Adrenal gland (tissue), 12 donors: ENCODE results near the gene PODNL1. TPM values are rescaled to one million over a fixed set of nuclear protein-coding genes. Genes with fewer than 3 reads are reported as not detected.
"Not testable (repeated sequence)": the region's sequence is repeated elsewhere in the genome, so short reads cannot be mapped to it uniquely, and the experiment has no call there.

Experiments used
- DNase-seq, 7 donors: peaks; one replicate each; pipeline ENCODE4 v3.0.0-alpha.2; 2019 to 2020
- H3K27ac ChIP-seq, 5 donors: fragments of 200-600 bp; sonication (generic) in 4 of 5; 1 replicate in 3 of 5; 2 replicates in 2 of 5; pipeline versions ENCODE4 v1.5.1 to v1.8.0; 2016 to 2020; ENCODE audit warnings: mild to moderate bottlenecking in 1 of 5
- H3K27me3 ChIP-seq: fragments of 200-600 bp; 2 replicates; pipeline ENCODE4 v1.8.0; 2021
- H3K36me3 ChIP-seq, 2 donors: fragments of 200-600 bp; replicated peaks in 1 of 2; 1 replicate in 1 of 2; 2 replicates in 1 of 2; pipeline versions ENCODE4 v1.5.1 to v1.8.0; 2018 to 2022
- H3K4me1 ChIP-seq, 2 donors: fragments of 200-600 bp; replicated peaks in 1 of 2; 1 replicate in 1 of 2; 2 replicates in 1 of 2; pipeline versions ENCODE4 v1.5.1 to v1.8.0; 2018 to 2021
- H3K4me3 ChIP-seq, 4 donors: fragments of 200-600 bp; sonication (generic) in 3 of 4; one replicate each; pipeline ENCODE4 v1.5.1; 2016 to 2018
- H3K9me3 ChIP-seq, 3 donors: fragments of 200-600 bp; sonication (generic) in 1 of 3; replicated peaks in 1 of 3; 1 replicate in 2 of 3; 2 replicates in 1 of 3; pipeline versions ENCODE4 v1.5.1 to v1.8.0; 2016 to 2021
- POLR2A ChIP-seq, 2 donors: fragments of 450-650 bp; IDR thresholded peaks; one replicate each; pipeline ENCODE4 v1.6.1; 2017; ENCODE audit warnings: antibody characterized with exemption in 2 of 2, mild to moderate bottlenecking in 2 of 2, moderate library complexity in 1 of 2
- WGBS, 4 donors: extraction: QIAGEN DNeasy Blood & Tissue Kit in 2 of 4; methylation state at CpG; one replicate each; pipeline versions ENCODE4 v1.1.5 to v1.1.7; 2013 to 2017; 5-methylcytosine and 5-hydroxymethylcytosine counted together
- intact Hi-C, 2 donors: fragments of 100-400 bp; cut with DNase I; formaldehyde crosslinking; loops; one replicate each; pipeline versions ENCODE4 v1.14.1 to v1.15.0; 2022 to 2023
- polyA plus RNA-seq, 3 donors: library from polyadenylated mRNA; stranded (reverse); fragments of 200-250 nt in 2 of 3; fragments of 350-450 nt in 1 of 3; fragmentation: Illumina TruSeq in 1 of 3; extraction: RNeasy Lipid Tissue Mini Kit (QIAGEN cat#74804) in 1 of 3; gene quantifications; one replicate each; pipeline ENCODE4 v1.2.3, GENCODE V29; 2013 to 2014
- total RNA-seq, 9 donors: library from RNA; depleted of rRNA in 4 of 9; stranded (reverse); fragments of >200 nt in 4 of 9; fragments of 120-200 nt in 1 of 9; fragmentation: NEBNext Ultra II Directional in 1 of 9; extraction: Animal tissue kit (Norgen Biotek cat#: 25700) in 1 of 9; gene quantifications; one replicate each; pipeline versions ENCODE4 v1.1.0 to v1.2.4, GENCODE V29; 2013 to 2023
- TF ChIP-seq, protein P1 (sequence below), 6 experiments: fragments of 450-650 bp in 4 of 6; fragments of 200-600 bp in 2 of 6; sonication (generic) in 1 of 6; IDR thresholded peaks; 1 replicate in 5 of 6; 2 replicates in 1 of 6; pipeline versions ENCODE4 v1.5.1 to v1.8.0; 2016 to 2021; ENCODE audit warnings: antibody characterized with exemption in 6 of 6, mild to moderate bottlenecking in 2 of 6, moderate library complexity in 1 of 6
- donor health status: healthy with polysubstance abuse.
- donor health status: Bipolar disorder and iron deficiency.
- donor health status: DM: yes; HTN: yes; CAD: no.
- donor health status: DM: no; HTN: no; CAD: no.
- donor health status: DM: no; HTN: no; CAD: no.
- donor health status: DM: yes; HTN: yes; CAD: no.

PODNL1 gene
- total and polyA plus RNA-seq, 12 donors = 0.15 to 2.1 (median 0.61) TPM; not detected in 3

DNA sequence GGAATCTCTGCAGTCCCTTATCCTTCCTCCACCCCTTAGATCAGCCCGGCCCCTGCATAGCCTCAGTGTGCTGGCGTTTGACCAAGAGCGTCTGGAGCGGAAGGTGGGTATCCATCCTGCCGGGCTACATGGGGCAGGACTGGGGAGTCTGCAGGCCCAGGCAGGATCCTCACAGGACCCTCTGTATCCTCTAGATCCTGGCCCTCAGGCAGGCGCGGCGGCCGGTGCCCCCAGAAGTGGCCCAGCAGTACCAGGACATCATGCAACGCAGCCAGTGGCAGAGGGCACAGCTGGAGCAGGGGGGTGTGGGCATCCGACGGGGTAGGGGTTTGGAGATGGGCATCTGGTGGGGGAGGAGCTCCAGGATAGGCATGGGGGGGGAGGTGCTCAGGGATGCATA, 8.9 kb downstream of the PODNL1 start:
- no peaks in the 10 kb centered on the region for H3K9me3 ChIP-seq
- WGBS, 4 donors = 81 to 88% (median 83%) methylated on average over 5 to 12 of the region's 12 CpGs
- no peaks in the 10 kb centered on the region for H3K27me3 ChIP-seq
- peaks cover 0 to 28% of the 10 kb centered on the region in 2 donors for H3K36me3 ChIP-seq
- intact Hi-C loops = no loop called here
- no peaks in the 10 kb centered on the region for H3K4me1 ChIP-seq
- no peak overlapping the region for H3K27ac ChIP-seq
- H3K4me3 ChIP-seq = no peak overlapping the region
- DNase-seq = no peak
- TF ChIP-seq POLR2A (IDR thresholded peaks at IDR 0.05) = no peak
- TF ChIP-seq, protein P1, sequence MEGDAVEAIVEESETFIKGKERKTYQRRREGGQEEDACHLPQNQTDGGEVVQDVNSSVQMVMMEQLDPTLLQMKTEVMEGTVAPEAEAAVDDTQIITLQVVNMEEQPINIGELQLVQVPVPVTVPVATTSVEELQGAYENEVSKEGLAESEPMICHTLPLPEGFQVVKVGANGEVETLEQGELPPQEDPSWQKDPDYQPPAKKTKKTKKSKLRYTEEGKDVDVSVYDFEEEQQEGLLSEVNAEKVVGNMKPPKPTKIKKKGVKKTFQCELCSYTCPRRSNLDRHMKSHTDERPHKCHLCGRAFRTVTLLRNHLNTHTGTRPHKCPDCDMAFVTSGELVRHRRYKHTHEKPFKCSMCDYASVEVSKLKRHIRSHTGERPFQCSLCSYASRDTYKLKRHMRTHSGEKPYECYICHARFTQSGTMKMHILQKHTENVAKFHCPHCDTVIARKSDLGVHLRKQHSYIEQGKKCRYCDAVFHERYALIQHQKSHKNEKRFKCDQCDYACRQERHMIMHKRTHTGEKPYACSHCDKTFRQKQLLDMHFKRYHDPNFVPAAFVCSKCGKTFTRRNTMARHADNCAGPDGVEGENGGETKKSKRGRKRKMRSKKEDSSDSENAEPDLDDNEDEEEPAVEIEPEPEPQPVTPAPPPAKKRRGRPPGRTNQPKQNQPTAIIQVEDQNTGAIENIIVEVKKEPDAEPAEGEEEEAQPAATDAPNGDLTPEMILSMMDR (IDR thresholded peaks at IDR 0.05) = no peak

DNA sequence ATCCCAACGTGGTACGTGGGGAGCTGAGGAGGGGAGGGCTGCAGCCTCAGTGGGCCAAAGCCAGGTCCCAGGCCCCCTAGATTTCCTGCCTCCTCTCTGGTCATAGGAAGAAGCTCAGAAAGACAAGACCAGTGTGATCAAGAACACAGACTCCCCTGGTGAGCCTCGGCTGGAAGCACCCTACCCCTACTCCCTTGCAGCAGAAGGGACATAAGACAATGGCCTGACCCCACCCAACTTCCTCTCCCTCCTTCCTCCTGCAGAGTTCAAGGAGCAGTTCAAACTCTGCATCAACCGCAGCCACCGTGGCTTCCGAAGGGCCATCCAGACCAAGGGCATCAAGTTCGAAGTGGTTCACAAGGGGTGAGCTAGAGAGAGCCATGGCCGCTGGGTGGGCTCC, 11.5 kb downstream of the PODNL1 start:
- peaks cover 0 to 45% of the 10 kb centered on the region in 2 donors for H3K36me3 ChIP-seq
- H3K27me3 ChIP-seq = no peaks in the 10 kb centered on the region
- no peaks in the 10 kb centered on the region for H3K4me1 ChIP-seq
- 47 to 88% (median 77%) methylated on average over 6 to 8 of the region's 8 CpGs for WGBS, 4 donors
- no peak for DNase-seq
- no peaks in the 10 kb centered on the region for H3K9me3 ChIP-seq
- intact Hi-C loops = no loop called here
- no peak overlapping the region for H3K27ac ChIP-seq
- TF ChIP-seq, protein P1 (IDR thresholded peaks at IDR 0.05) = no peak
- TF ChIP-seq POLR2A (IDR thresholded peaks at IDR 0.05) = no peak
- H3K4me3 ChIP-seq = no peak overlapping the region

DNA sequence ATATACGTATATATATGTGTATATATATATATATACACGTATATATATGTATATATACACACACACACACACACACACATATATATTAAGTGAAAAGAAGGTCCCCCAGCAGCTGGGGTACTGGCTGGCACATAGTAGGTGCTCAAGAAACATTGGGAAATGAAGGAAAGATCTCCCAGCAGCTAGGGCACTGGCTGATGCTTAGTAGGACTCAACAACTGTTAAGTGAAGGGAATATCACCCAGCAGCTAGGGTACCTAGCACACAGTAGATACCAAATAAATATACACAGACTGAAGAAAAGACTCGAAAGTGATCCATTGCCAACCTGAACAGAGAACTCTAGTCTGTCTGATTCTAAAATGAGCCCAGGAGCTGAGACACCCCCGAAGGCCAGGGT, 12.2 kb downstream of the PODNL1 start:
- 87 to 90% (median 88%) methylated on average over 4 of the region's 4 CpGs for WGBS, 4 donors
- TF ChIP-seq, protein P1 (IDR thresholded peaks at IDR 0.05) = no peak
- no peak for TF ChIP-seq POLR2A (IDR thresholded peaks at IDR 0.05)
- DNase-seq = no peak
- Histone ChIP-seq H3K27ac (no peak overlapping the region), H3K36me3 (peaks cover 0 to 49% of the 10 kb centered on the region in 2 donors), H3K4me1 (no peaks in the 10 kb centered on the region), H3K4me3 (no peak overlapping the region), H3K27me3 (no peaks in the 10 kb centered on the region), H3K9me3 (no peaks in the 10 kb centered on the region)
- intact Hi-C loops = no loop called here

DNA sequence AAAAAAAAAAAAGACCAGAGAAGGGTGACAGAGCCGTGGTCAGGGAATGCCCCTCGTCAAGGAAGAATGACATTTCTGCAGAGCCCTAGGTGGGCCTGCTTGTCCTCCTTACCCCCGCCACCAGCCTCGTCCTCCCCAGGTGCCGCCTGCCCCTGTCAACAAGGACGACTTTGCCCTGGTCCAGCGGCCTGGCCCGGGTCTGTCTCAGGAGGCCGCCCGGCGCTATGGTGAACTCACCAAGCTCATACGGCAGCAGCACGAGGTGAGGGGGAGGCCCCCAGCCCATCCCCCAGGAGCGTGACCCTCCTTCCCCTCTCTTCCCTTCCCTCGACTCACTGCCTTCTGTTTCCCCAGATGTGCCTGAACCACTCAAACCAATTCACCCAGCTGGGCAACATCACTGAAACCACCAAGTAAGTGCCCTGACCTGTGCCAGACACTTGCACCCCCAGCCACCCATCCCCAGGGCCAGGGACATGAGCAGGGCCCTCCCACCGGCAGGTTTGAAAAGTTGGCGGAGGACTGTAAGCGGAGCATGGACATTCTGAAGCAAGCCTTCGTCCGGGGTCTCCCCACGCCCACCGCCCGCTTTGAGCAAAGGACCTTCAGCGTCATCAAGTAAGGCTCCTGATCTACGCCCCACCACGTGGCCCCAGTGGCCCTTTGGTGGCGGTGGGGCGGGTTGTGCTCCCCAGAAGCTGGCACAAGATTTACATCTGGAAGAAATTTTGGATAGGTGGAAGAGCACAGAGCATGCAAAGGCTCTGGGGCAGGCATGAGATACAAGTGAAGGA, 14.8 kb downstream of the PODNL1 start:
- H3K9me3 ChIP-seq = no peaks in the 10 kb centered on the region
- no peak overlapping the region for H3K27ac ChIP-seq
- H3K4me1 ChIP-seq = no peaks in the 10 kb centered on the region
- no peak for DNase-seq
- no peak overlapping the region for H3K4me3 ChIP-seq
- WGBS, 4 donors = 92 to 99% (median 96%) methylated on average over 17 to 28 of the region's 28 CpGs
- intact Hi-C loops = no loop called here
- TF ChIP-seq POLR2A (IDR thresholded peaks at IDR 0.05) = no peak
- TF ChIP-seq, protein P1 (IDR thresholded peaks at IDR 0.05) = no peak
- no peaks in the 10 kb centered on the region for H3K27me3 ChIP-seq
- H3K36me3 ChIP-seq = peaks cover 0 to 69% of the 10 kb centered on the region in 2 donors

DNA sequence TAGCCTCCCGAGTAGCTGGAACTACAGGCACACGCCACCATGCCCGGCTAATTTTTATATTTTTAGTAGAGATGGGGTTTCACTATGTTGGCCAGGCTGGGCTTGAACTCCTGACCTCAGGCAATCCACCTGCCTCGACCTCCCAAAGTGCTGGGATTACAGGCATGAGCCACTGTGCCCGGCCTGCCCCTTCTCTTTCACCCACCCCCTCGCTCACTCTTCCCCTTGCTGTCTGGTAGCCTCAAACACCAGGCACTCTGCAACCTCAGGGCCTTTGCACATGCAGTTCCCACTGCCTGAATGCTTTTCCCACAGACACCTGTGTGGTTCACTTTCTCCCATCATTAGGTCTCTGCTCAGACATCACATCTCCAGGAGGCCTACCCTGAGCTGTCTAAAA, 16.1 kb downstream of the PODNL1 start:
- intact Hi-C loops, H3K27ac ChIP-seq, H3K27me3 ChIP-seq, H3K4me3 ChIP-seq, H3K9me3 ChIP-seq, DNase-seq, H3K4me1 ChIP-seq: not testable (repeated sequence)
- H3K36me3 ChIP-seq = peaks cover 0 to 70% of the 10 kb centered on the region in 2 donors
- 95 to 98% (median 96%) methylated on average over 6 of the region's 6 CpGs for WGBS, 4 donors
